ENCODE results near the gene NAB1. TPM values are rescaled to one million over a fixed set of nuclear protein-coding genes. Genes with fewer than 3 reads are reported as not detected.

Gene NAB1
- total RNA-seq, 2 donors from 2014 or later: 31.7 to 37.1 TPM

DNA sequence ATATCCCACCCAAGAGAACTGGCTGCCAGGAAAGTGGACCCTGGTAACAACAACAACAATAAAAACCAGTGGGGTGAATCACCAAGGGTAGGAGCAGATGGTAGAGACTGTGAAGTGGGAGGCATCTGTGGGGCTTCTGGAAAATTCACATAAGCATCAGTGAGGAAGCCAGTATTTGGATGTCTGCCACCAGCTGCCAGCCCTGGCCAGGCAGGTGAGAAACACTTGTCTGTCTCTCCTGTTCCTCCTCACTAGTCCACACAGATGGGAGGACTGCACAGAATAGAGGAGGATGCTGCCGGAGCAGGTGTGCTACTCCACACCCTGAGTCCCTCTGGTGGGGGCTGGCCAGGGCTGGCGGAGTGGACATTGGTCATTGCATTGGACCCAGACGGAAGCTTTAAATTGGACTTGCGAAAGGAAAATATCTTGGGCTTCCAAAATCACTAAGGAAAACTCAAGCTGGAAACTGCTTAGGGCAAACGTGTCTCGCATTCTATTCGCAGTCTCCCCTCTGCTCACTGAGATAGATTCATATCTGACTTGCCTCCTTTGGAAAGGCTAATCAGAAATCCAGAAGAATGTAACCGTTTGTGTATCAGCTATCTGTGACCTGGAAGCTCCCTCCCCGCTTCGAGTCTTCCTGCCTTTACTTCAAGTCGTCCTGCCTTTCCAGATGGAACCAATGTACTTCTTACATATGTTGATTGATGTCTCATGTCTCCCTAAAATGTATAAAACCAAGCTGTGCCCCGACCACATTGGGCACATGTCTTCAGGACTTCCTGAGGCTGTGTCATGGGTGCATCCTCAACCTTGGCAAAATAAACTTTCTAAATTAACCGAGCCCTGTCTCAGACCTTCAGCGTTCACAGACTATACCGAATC lies 69.1 kb downstream of the NAB1 start:
- intact Hi-C loops (cut with DNase I): no loop called here
- Histone ChIP-seq H3K27me3 (no peaks in the 10 kb centered on the region), H3K4me3 (no peak overlapping the region), H3K36me3 (no peaks in the 10 kb centered on the region), H3K4me1 (no peaks in the 10 kb centered on the region), H3K27ac (no peak overlapping the region), H3K9me3 (no peaks in the 10 kb centered on the region), H3K9ac (ENCODE audit: low read depth in 2 of 2, low read length in 2 of 2) (no peak overlapping the region)
- TF ChIP-seq, protein P1, sequence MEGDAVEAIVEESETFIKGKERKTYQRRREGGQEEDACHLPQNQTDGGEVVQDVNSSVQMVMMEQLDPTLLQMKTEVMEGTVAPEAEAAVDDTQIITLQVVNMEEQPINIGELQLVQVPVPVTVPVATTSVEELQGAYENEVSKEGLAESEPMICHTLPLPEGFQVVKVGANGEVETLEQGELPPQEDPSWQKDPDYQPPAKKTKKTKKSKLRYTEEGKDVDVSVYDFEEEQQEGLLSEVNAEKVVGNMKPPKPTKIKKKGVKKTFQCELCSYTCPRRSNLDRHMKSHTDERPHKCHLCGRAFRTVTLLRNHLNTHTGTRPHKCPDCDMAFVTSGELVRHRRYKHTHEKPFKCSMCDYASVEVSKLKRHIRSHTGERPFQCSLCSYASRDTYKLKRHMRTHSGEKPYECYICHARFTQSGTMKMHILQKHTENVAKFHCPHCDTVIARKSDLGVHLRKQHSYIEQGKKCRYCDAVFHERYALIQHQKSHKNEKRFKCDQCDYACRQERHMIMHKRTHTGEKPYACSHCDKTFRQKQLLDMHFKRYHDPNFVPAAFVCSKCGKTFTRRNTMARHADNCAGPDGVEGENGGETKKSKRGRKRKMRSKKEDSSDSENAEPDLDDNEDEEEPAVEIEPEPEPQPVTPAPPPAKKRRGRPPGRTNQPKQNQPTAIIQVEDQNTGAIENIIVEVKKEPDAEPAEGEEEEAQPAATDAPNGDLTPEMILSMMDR (IDR thresholded peaks at IDR 0.05): no peak
- no peak for DNase-seq

DNA sequence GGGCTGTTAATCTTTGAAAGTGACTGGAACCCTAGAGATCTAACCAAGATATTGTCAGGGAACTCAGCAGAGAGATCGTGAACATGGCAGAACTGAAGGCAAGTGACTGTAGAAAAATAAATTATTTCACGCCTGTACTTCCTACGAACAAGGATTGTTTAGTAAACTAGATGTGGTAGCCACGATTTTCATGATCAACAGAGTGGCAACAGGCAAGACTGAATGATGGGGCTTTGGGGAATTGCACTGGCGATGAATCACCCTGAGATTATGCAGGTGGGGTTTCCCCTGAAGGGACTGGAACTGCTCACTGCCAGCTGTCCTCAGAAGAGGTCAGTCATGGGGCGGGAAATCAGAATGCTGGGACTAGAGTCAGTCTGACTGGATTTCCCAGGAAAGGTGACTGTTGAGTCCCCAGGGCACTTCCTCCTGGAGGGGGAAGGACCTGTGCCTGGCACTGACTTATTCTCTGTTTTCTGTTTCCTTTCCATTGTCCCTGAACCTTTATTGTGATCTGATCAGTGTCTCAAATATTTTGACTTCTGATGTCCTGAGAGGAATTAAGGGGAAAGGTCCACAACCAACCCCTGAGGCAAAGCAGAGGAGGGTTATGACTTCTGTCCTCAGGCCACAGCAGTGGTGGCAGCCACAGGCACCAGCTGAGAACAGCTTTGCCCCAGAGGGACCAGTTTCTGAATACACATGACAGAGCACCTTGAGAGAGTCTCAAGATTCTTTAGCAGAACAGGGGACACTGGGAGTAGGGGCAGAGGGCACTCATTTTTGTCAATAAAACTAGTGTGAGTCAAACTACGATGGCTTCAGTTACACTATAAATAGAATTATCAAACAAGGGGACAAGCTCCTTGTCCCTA lies 70.0 kb downstream of the NAB1 start:
- no peak overlapping the region for H3K9ac ChIP-seq (ENCODE audit: low read depth in 2 of 2, low read length in 2 of 2)
- H3K27ac ChIP-seq: no peak overlapping the region
- peak; percentile 19 for DNase-seq
- no peaks in the 10 kb centered on the region for H3K36me3 ChIP-seq
- intact Hi-C loops (cut with DNase I): no loop called here
- H3K4me1 ChIP-seq: no peaks in the 10 kb centered on the region
- no peak overlapping the region for H3K4me3 ChIP-seq
- TF ChIP-seq, protein P1 (IDR thresholded peaks at IDR 0.05): no peak
- H3K27me3 ChIP-seq: no peaks in the 10 kb centered on the region
- H3K9me3 ChIP-seq: no peaks in the 10 kb centered on the region

DNA sequence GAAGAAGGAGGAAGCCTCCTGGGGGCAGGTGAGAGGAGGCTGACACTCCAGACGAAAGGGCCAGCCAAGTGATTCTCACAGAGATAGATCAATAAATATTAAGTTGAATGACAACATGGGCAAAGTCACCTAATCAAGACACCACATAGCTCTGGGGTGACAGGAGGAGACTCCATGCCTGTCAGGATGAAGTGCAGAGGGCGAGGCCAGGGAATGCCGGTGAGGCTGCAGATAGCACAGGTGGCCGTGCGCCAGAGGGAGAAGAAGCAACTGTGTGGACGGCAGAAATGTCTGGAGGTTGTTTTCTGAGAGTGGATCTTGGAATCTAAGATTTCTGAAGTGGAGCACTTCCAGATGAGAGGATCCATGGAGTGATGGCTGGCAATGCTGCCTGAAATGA lies 71.4 kb downstream of the NAB1 start:
- no peak overlapping the region for H3K4me3 ChIP-seq
- no peak for DNase-seq
- intact Hi-C loops (cut with DNase I): no loop called here
- no peaks in the 10 kb centered on the region for H3K9me3 ChIP-seq
- H3K27ac ChIP-seq: no peak overlapping the region
- no peak overlapping the region for H3K9ac ChIP-seq (ENCODE audit: low read depth in 2 of 2, low read length in 2 of 2)
- H3K36me3 ChIP-seq: no peaks in the 10 kb centered on the region
- no peaks in the 10 kb centered on the region for H3K27me3 ChIP-seq
- no peaks in the 10 kb centered on the region for H3K4me1 ChIP-seq
- TF ChIP-seq, protein P1 (IDR thresholded peaks at IDR 0.05): no peak

DNA sequence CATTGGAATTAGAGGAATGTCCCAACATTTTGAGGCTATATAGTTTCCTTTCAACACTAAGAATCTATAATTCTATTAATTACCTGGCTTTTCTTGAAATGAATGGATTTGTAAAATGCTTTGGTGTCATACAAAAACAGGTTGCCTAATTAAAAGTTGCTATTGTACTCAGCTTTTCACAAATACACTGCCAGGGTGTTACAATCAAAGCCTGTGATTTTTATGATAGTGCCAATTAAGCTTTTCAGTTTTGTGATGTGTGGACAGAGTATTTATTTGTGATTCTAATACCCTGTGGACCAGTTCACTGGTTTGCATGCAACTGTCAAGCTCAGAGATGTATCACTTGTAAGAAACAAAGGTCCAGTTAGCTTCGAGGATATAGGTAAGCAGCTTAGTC lies 71.8 kb downstream of the NAB1 start:
- no peaks in the 10 kb centered on the region for H3K36me3 ChIP-seq
- H3K9me3 ChIP-seq: no peaks in the 10 kb centered on the region
- H3K27me3 ChIP-seq: no peaks in the 10 kb centered on the region
- intact Hi-C loops (cut with DNase I): no loop called here
- H3K4me1 ChIP-seq: no peaks in the 10 kb centered on the region
- H3K4me3 ChIP-seq: no peak overlapping the region
- TF ChIP-seq, protein P1 (IDR thresholded peaks at IDR 0.05): no peak
- no peak for DNase-seq
- H3K9ac ChIP-seq (ENCODE audit: low read depth in 2 of 2, low read length in 2 of 2): no peak overlapping the region
- no peak overlapping the region for H3K27ac ChIP-seq

DNA sequence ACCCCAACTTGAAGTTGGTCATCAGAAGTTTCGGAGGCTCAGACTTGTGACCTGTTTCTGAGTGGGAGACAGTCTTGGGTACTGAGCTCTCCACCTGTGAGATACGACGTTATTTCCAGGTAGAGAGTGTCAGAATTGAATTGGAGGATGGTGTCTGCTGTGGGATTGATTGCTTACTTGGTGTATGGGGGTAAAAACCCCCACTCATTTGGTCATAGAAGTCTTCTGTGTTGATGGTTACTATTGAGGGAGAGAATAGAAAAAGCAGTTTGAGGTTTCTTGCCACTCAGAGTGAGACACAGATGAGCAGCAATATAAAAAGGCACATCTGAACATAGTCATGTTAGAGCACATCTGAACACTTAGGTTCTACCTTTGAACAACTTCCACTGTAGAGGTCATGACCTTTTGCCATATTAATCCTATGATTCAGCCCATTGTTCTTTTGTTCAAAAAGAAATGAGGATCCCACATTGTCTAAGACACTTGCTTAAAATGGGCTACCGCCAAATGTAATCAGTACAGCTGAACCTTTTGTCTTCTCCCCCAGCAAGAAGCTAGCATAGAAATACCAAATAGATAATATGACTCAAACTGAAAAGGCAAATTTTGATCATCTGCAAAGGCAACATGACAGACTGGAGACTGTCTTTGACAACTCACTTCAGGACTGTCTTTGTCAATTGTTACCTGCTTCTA lies 73.3 kb downstream of the NAB1 start:
- no peaks in the 10 kb centered on the region for H3K4me1 ChIP-seq
- intact Hi-C loops (cut with DNase I): no loop called here

More for the DNA sequence above, 73.3 kb downstream of the NAB1 start:
- DNase-seq: no peak
- Histone ChIP-seq H3K36me3 (no peaks in the 10 kb centered on the region), H3K9me3 (no peaks in the 10 kb centered on the region), H3K27ac (no peak overlapping the region), H3K9ac (ENCODE audit: low read depth in 2 of 2, low read length in 2 of 2) (no peak overlapping the region), H3K27me3 (no peaks in the 10 kb centered on the region), H3K4me3 (no peak overlapping the region)
- TF ChIP-seq, protein P1 (IDR thresholded peaks at IDR 0.05): no peak

Data from colonic mucosa (tissue), 4 donors.